Measurements from ENCODE around the gene TEX264.
"Not testable (repeated sequence)": the region's sequence is repeated elsewhere in the genome, so short reads cannot be mapped to it uniquely, and the experiment has no call there.

DNA sequence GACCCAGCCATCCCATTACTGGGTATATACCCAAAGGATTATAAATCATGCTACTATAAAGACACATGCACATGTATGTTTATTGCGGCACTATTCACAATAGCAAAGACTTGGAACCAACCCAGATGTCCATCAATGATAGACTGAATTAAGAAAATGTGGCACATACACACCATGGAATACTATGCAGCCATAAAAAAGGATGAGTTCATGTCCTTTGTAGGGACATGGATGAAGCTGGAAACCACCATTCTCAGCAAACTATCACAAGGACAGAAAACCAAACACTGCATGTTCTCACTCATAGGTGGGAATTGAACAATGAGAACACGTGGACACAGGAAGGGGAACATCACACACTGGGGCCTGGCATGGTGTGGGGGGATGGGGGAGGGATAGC is 17.6 kb upstream of the TEX264 start:
- TF ChIP-seq POLR2A (IDR thresholded peaks at IDR 0.05), result not testable (repeated sequence)
- TF ChIP-seq, protein P1, sequence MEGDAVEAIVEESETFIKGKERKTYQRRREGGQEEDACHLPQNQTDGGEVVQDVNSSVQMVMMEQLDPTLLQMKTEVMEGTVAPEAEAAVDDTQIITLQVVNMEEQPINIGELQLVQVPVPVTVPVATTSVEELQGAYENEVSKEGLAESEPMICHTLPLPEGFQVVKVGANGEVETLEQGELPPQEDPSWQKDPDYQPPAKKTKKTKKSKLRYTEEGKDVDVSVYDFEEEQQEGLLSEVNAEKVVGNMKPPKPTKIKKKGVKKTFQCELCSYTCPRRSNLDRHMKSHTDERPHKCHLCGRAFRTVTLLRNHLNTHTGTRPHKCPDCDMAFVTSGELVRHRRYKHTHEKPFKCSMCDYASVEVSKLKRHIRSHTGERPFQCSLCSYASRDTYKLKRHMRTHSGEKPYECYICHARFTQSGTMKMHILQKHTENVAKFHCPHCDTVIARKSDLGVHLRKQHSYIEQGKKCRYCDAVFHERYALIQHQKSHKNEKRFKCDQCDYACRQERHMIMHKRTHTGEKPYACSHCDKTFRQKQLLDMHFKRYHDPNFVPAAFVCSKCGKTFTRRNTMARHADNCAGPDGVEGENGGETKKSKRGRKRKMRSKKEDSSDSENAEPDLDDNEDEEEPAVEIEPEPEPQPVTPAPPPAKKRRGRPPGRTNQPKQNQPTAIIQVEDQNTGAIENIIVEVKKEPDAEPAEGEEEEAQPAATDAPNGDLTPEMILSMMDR (IDR thresholded peaks at IDR 0.05), result not testable (repeated sequence)
